ENCODE data around the gene HNF4A. TPM values are rescaled to one million over a fixed set of nuclear protein-coding genes. Genes with fewer than 3 reads are reported as not detected.

HNF4A gene
- polyA plus RNA-seq, 1 of the 3 experiments (the other 2 are of a cell fraction) = not detected

DNA sequence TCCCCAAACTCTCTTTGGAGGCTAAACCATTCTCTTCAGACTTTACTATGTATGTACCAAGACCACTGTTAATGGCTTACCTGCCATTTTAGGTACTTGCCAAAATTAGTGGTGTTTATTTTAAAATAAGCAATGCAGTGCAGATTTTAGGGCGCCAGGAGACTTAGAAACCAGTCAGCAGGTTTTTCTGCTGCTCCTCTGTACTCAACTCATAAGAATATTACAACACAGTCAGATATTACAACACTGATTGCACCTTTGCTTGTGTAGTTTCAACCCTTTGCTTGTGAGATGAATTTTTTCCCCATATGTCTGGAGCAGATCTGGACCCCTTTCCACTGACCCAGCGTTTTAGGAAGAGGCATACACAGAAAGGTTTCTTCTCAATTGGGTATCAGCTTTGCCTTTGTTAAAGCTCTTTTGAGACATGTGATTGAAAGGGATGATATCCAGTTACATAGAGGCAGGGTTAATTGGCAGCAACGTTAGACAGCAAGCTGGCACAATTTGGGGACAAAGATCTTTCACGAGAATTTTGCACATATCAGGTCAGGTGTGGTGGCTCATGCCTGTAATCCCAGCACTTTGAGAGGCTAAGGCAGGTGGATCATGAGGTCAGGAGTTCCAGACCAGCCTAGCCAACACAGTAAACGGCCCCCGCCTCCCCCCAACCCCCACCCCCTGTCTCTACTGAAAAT, 126.4 kb downstream of the HNF4A start:
- Histone ChIP-seq H3F3A (replicated peaks; ENCODE audit: insufficient read depth) (peaks cover 4% of the 10 kb centered on the region), H3K27ac (ENCODE audit: low read depth in 2 of 2, low read length in 1 of 2) (no peak overlapping the region), H4K20me1 (ENCODE audit: insufficient read depth) (no peaks in the 10 kb centered on the region), H3K36me3 (replicated peaks in 1 of 2; ENCODE audit: control insufficient read depth in 1 of 2, insufficient read depth in 2 of 2, low read length in 1 of 2) (peaks cover 16 to 39% of the 10 kb centered on the region in 2 experiments), H3K4me3 (ENCODE audit: low read depth in 2 of 2, low read length in 1 of 2) (no peak overlapping the region), H3K4me1 (ENCODE audit: control insufficient read depth in 1 of 2, insufficient read depth in 2 of 2, low read depth in 1 of 2, low read length in 1 of 2) (peaks cover 0 to 5% of the 10 kb centered on the region in 2 experiments; a peak in 2 of 4 replicates), H3K27me3 (ENCODE audit: insufficient read depth) (no peaks in the 10 kb centered on the region), H2AFZ (ENCODE audit: low read depth) (no peak overlapping the region), H3K4me2 (no peak overlapping the region), H3K9ac (no peak overlapping the region), H3K9me3 (no peaks in the 10 kb centered on the region), H3K79me2 (ENCODE audit: insufficient read depth) (peaks cover 18% of the 10 kb centered on the region; the same call in 1 of the 2 replicates), H3K9me2 (no peaks in the 10 kb centered on the region)
- TF ChIP-seq GATA2 (CRISPR knock-in tag; IDR thresholded peaks at IDR 0.05) = no peak
- TF ChIP-seq RFX5 (IDR thresholded peaks at IDR 0.05; ENCODE audit: low read length) = no peak
- no peak for TF ChIP-seq SIN3A (IDR thresholded peaks at IDR 0.05; ENCODE audit: borderline replicate concordance, low read depth, low read length)
- no peak for TF ChIP-seq GABPA (IDR thresholded peaks at IDR 0.05; ENCODE audit: low read depth)
- TF ChIP-seq POLR2AphosphoS5 (IDR thresholded peaks at IDR 0.05; ENCODE audit: low read depth, low read length) = no peak
- no peak for TF ChIP-seq ELF1 (IDR thresholded peaks at IDR 0.05)
- no peak for TF ChIP-seq MEF2A (IDR thresholded peaks at IDR 0.05; ENCODE audit: borderline replicate concordance, low read depth)
- TF ChIP-seq FOXJ3 (CRISPR knock-in tag; IDR thresholded peaks at IDR 0.05) = no peak
- no peak for TF ChIP-seq TAF1 (IDR thresholded peaks at IDR 0.05; ENCODE audit: borderline replicate concordance, low read depth, low read length)
- TF ChIP-seq EP300 (IDR thresholded peaks at IDR 0.05; ENCODE audit: borderline replicate concordance in 1 of 2, low read depth in 1 of 2, low read length in 1 of 2) = no peak
- TF ChIP-seq NRF1 (IDR thresholded peaks at IDR 0.05; ENCODE audit: low read depth, low read length) = no peak
- no peak for TF ChIP-seq EZH2phosphoT487 (IDR thresholded peaks at IDR 0.05; ENCODE audit: borderline replicate concordance, low read depth)
- TF ChIP-seq MXI1 (IDR thresholded peaks at IDR 0.05; ENCODE audit: low read depth, low read length) = no peak
- CTCF ChIA-PET = no interaction called here
- WGBS (ENCODE audit: low lambda C conversion rate) = 82% methylated on average over 6 of the region's 6 CpGs
- DNase-seq = no peak
- POLR2A ChIA-PET = no interaction called here

DNA sequence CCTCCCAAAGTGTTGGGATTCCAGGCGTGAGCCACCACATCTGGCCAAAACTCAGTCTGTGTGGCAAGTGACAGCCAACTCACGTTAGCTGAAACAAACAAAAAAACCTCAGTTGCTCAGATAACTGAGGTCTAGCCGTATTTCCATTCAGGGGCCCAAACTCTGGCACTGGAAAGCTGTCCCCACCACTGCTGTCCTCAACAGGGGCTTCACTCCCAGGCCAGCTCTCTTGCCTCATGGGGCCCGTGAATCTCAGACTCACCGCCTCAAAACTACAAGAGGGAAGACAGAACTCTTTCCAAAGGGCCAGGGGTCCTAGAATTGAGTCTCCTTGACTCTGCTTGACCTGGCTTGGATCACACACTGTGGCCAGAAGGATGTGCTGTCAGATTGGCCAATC, 127.6 kb downstream of the HNF4A start:
- Histone ChIP-seq H3K4me1 (ENCODE audit: control insufficient read depth in 1 of 2, insufficient read depth in 2 of 2, low read depth in 1 of 2, low read length in 1 of 2) (no peaks in the 10 kb centered on the region), H3K79me2 (ENCODE audit: insufficient read depth) (peaks cover 10% of the 10 kb centered on the region; the same call in 1 of the 2 replicates), H3K27me3 (ENCODE audit: insufficient read depth) (no peaks in the 10 kb centered on the region), H3K9me2 (no peaks in the 10 kb centered on the region), H3K9me3 (no peaks in the 10 kb centered on the region), H3K27ac (ENCODE audit: low read depth in 2 of 2, low read length in 1 of 2) (no peak overlapping the region), H3K4me2 (no peak overlapping the region), H3F3A (replicated peaks; ENCODE audit: insufficient read depth) (no peaks in the 10 kb centered on the region), H3K9ac (no peak overlapping the region), H3K4me3 (ENCODE audit: low read depth in 2 of 2, low read length in 1 of 2) (no peak overlapping the region), H2AFZ (ENCODE audit: low read depth) (no peak overlapping the region), H3K36me3 (replicated peaks in 1 of 2; ENCODE audit: control insufficient read depth in 1 of 2, insufficient read depth in 2 of 2, low read length in 1 of 2) (peaks cover 22 to 47% of the 10 kb centered on the region in 2 experiments), H4K20me1 (ENCODE audit: insufficient read depth) (no peaks in the 10 kb centered on the region)
- POLR2A ChIA-PET = no interaction called here
- CTCF ChIA-PET = no interaction called here
- 96% methylated on average over 4 of the region's 5 CpGs for WGBS (ENCODE audit: low lambda C conversion rate)
- TF ChIP-seq FOSL2 (IDR thresholded peaks at IDR 0.05; ENCODE audit: borderline replicate concordance, low read depth) (no peak), RFX5 (IDR thresholded peaks at IDR 0.05; ENCODE audit: low read length) (no peak)
- TF ChIP-seq, protein P1, sequence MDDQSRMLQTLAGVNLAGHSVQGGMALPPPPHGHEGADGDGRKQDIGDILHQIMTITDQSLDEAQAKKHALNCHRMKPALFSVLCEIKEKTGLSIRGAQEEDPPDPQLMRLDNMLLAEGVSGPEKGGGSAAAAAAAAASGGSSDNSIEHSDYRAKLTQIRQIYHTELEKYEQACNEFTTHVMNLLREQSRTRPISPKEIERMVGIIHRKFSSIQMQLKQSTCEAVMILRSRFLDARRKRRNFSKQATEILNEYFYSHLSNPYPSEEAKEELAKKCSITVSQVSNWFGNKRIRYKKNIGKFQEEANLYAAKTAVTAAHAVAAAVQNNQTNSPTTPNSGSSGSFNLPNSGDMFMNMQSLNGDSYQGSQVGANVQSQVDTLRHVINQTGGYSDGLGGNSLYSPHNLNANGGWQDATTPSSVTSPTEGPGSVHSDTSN (IDR thresholded peaks at IDR 0.05) = no peak
- no peak for DNase-seq

Small RNA genes lying within 50 kb of the gene (small RNA-seq; reads per million reads assigned to genes)
- gene MIR3646 (0 reads per million in 7 experiments), gene RF00019 (0 reads per million in 7 experiments), gene RPL37AP1 (0 reads per million in 7 experiments)

Other genes starting within 250 kb of the HNF4A start
- gene JPH2, start 168.5 kb upstream of the HNF4A start, polyA plus RNA-seq (2012; rRNA removed) = 0.67 and 0.75 TPM in 2 replicates
- gene OSER1, start 144.9 kb upstream of the HNF4A start, polyA plus RNA-seq (2012; rRNA removed) = 22.3 and 31.0 TPM in 2 replicates
- 0.30 and 0.55 TPM in 2 replicates for gene GDAP1L1, start 108.4 kb upstream of the HNF4A start, polyA plus RNA-seq (2012; rRNA removed)
- gene FITM2, start 44.5 kb upstream of the HNF4A start, polyA plus RNA-seq (2012; rRNA removed) = 2.8 and 3.6 TPM in 2 replicates
- not detected in 2 replicates for gene R3HDML, start 18.7 kb upstream of the HNF4A start, polyA plus RNA-seq (2012; rRNA removed)
- gene TTPAL, start 120.2 kb downstream of the HNF4A start, polyA plus RNA-seq (2012; rRNA removed) = 4.9 and 5.7 TPM in 2 replicates
- gene SERINC3, start 166.4 kb downstream of the HNF4A start, polyA plus RNA-seq (2012; rRNA removed) = 105 and 173 TPM in 2 replicates
- 63.9 and 92.9 TPM in 2 replicates for gene PKIG, start 226.9 kb downstream of the HNF4A start, polyA plus RNA-seq (2012; rRNA removed)